Stimulated activated CD4-positive, alpha-beta T cell treated with anti-CD3 and anti-CD28 coated beads, Interleukin-15, amount 100 ng/mL, for 24 hours (primary cell): ENCODE results near the gene SLAIN1.
"Not testable (repeated sequence)": the region's sequence is repeated elsewhere in the genome, so short reads cannot be mapped to it uniquely, and the experiment has no call there.

Source experiments
- DNase-seq: peaks from one replicate; pipeline ENCODE4 v3.0.0-alpha.2; 2020

Gene SLAIN1

GRCh38 chr13:77697217-77698103, at the start of gene SLAIN1:
Gene SLAIN1, plus strand, starts transcription at chr13:77697687. Its CDS starts 227 bp downstream, at chr13:77697914.
- DNase-seq, result peak; percentile 86

GRCh38 chr13:77650409-77650808, 47.1 kb upstream of the SLAIN1 start:
- DNase-seq, result no peak

GRCh38 chr13:77653301-77653700, 44.2 kb upstream of the SLAIN1 start:
- no peak for DNase-seq

- DNase-seq, result not testable (repeated sequence)
Measured at GRCh38 chr13:77660016-77660415, 37.5 kb upstream of the SLAIN1 start.

- DNase-seq, result no peak
Measured at GRCh38 chr13:77660841-77661250, 36.6 kb upstream of the SLAIN1 start.

- not testable (repeated sequence) for DNase-seq
Measured at GRCh38 chr13:77662301-77662700, 35.2 kb upstream of the SLAIN1 start.

GRCh38 chr13:77662831-77663230, 34.7 kb upstream of the SLAIN1 start:
- not testable (repeated sequence) for DNase-seq

GRCh38 chr13:77674852-77675251, 22.6 kb upstream of the SLAIN1 start:
- DNase-seq, result no peak

- DNase-seq, result no peak
Measured at GRCh38 chr13:77678691-77679235, 18.7 kb upstream of the SLAIN1 start.

- DNase-seq, result no peak
Measured at GRCh38 chr13:77687799-77688198, 9.7 kb upstream of the SLAIN1 start.

GRCh38 chr13:77691871-77692270, 5.6 kb upstream of the SLAIN1 start:
- DNase-seq, result no peak

GRCh38 chr13:77692746-77693448, 4.6 kb upstream of the SLAIN1 start:
- DNase-seq, result no peak

GRCh38 chr13:77693449-77693940, 4.0 kb upstream of the SLAIN1 start:
- no peak for DNase-seq

GRCh38 chr13:77696006-77696878, 1.2 kb upstream of the SLAIN1 start:
- DNase-seq, result no peak

GRCh38 chr13:77696879-77697216, 639 bp upstream of the SLAIN1 start:
- no peak for DNase-seq

- peak; percentile 51 for DNase-seq
Measured at GRCh38 chr13:77698201-77699058, 943 bp downstream of the SLAIN1 start.

GRCh38 chr13:77699059-77699680, 1.7 kb downstream of the SLAIN1 start:
- DNase-seq, result no peak

GRCh38 chr13:77701305-77701704, 3.8 kb downstream of the SLAIN1 start:
- no peak for DNase-seq

GRCh38 chr13:77702366-77702765, 4.9 kb downstream of the SLAIN1 start:
- no peak for DNase-seq

GRCh38 chr13:77703408-77703807, 5.9 kb downstream of the SLAIN1 start:
- DNase-seq, result no peak

GRCh38 chr13:77714119-77714755, 16.8 kb downstream of the SLAIN1 start:
- no peak for DNase-seq
